ENCODE results near the gene CORIN.

DNA sequence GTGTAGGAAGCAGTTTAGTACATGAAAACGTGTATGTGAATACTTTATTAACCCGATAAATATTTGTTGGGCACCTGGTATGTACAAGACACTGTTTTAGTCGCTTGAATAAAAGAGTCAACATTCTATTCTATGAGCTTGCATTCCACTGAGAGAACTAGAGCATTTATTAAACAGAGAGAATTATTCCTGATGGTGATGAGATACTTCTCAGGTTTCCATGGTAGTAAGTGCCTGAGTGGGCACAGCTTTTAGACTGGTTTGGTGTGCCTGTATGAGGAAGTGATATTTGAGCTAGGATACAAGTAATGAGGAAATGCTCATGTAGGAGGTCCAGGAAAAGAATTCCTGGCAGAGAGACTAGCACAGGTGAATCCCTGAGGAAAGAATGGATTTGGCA lies 258.6 kb downstream of the CORIN start:
- TF ChIP-seq CTCF (optimal IDR thresholded peaks at IDR 0.05 in 1 of 3, IDR thresholded peaks at IDR 0.05 in 1 of 3, conservative IDR thresholded peaks at IDR 0.05 in 1 of 3; ENCODE audit: extremely low read depth in 1 of 3, insufficient read depth in 2 of 3, low read length in 3 of 3) (no peak), EZH2 (IDR thresholded peaks at IDR 0.05; ENCODE audit: low read length) (no peak)

All from keratinocyte (primary cell).